Neural cell (in vitro differentiated cells): ENCODE data around the gene TTLL12. TPM values are rescaled to one million over a fixed set of nuclear protein-coding genes. Genes with fewer than 3 reads are reported as not detected.

Experiments used
- H2AFZ ChIP-seq: fragments of 200-600, 300-800 bp; sonication (generic), shearing (Covaris generic); 2 replicates; pipeline ENCODE4 v1.6.0; 2014; ENCODE audit warnings: low read depth, mild to moderate bottlenecking, antibody characterized with exemption, low read length, moderate library complexity
- H3F3A ChIP-seq: fragments of 200-600 bp; shearing (Covaris generic); 2 replicates; pipeline ENCODE4 v1.6.1; 2016; ENCODE audit warnings: mild to moderate bottlenecking, moderate library complexity, mixed read lengths, antibody characterized with exemption, low read length; ENCODE audit not compliant: insufficient read depth, poor library complexity, severe bottlenecking
- H3K27ac ChIP-seq: fragments of 200-600, 300-800 bp; sonication (generic), shearing (Covaris generic); 2 replicates; pipeline ENCODE4 v1.5.1; 2014; ENCODE audit warnings: mild to moderate bottlenecking, low read length, moderate library complexity
- H3K27me3 ChIP-seq: fragments of 300-800, 200-600 bp; sonication (generic), shearing (Covaris generic); 2 replicates; pipeline ENCODE4 v1.6.0; 2014; ENCODE audit warnings: mild to moderate bottlenecking, low read depth, low read length, moderate library complexity; ENCODE audit not compliant: insufficient read depth
- H3K36me3 ChIP-seq: fragments of 300-800, 200-600 bp; sonication (generic), shearing (Covaris generic); 2 replicates; pipeline ENCODE4 v1.5.1; 2014; ENCODE audit warnings: mild to moderate bottlenecking, antibody characterized with exemption, low read length, moderate library complexity; ENCODE audit not compliant: insufficient read depth
- H3K4me2 ChIP-seq: fragments of 300-800, 200-600 bp; sonication (generic), shearing (Covaris generic); 2 replicates; pipeline ENCODE4 v1.6.0; 2014; ENCODE audit warnings: mild to moderate bottlenecking, low read length
- H3K4me3 ChIP-seq: fragments of 300-800, 200-600 bp; sonication (generic), shearing (Covaris generic); 2 replicates; pipeline ENCODE4 v1.5.1; 2014; ENCODE audit warnings: mild to moderate bottlenecking, low read length, moderate library complexity
- H3K79me2 ChIP-seq: fragments of 200-600 bp; shearing (Covaris generic); replicated peaks from 2 replicates; pipeline ENCODE4 v1.6.0; 2014; ENCODE audit warnings: mild to moderate bottlenecking, low read length, moderate library complexity; ENCODE audit not compliant: insufficient read depth
- H3K9ac ChIP-seq: fragments of 300-800, 200-600 bp; sonication (generic), shearing (Covaris generic); 2 replicates; pipeline ENCODE4 v1.6.1; 2016; ENCODE audit warnings: mild to moderate bottlenecking, low read length, mixed read lengths
- H3K9me2 ChIP-seq: fragments of 200-600 bp; shearing (Covaris generic); 2 replicates; pipeline ENCODE4 v1.6.1; 2016; ENCODE audit warnings: mild to moderate bottlenecking, low read length, mixed read lengths; ENCODE audit not compliant: insufficient read depth
- H3K9me3 ChIP-seq: fragments of 200-600, 300-800 bp; sonication (generic), shearing (Covaris generic); 2 replicates; pipeline ENCODE4 v1.6.1; 2016; ENCODE audit warnings: mild to moderate bottlenecking, mixed run types, low read length, moderate library complexity, mixed read lengths
- H4K20me1 ChIP-seq: fragments of 200-600 bp; shearing (Covaris generic); 2 replicates; pipeline ENCODE4 v1.6.1; 2016; ENCODE audit warnings: mild to moderate bottlenecking, mixed run types; ENCODE audit not compliant: insufficient read depth
- EP300 ChIP-seq: fragments of 450-650 bp; conservative IDR thresholded peaks from 2 replicates; pipeline ENCODE4 v1.6.1; 2014; ENCODE audit warnings: antibody characterized with exemption, mild to moderate bottlenecking, moderate library complexity; ENCODE audit not compliant: poor library complexity, severe bottlenecking
- EZH2 ChIP-seq: fragments of 200-600, 300-800 bp; shearing (Covaris generic), sonication (generic); IDR thresholded peaks from 2 replicates; pipeline ENCODE4 v1.6.1; 2014; ENCODE audit warnings: antibody characterized with exemption, low read length, borderline replicate concordance, mild to moderate bottlenecking; ENCODE audit not compliant: insufficient read depth, poor library complexity, severe bottlenecking
- MXI1 ChIP-seq: fragments of 450-650 bp; conservative IDR thresholded peaks from 2 replicates; pipeline ENCODE4 v1.6.1; 2014; ENCODE audit warnings: antibody characterized with exemption, mild to moderate bottlenecking; ENCODE audit not compliant: poor library complexity, severe bottlenecking
- POLR2AphosphoS5 ChIP-seq: IDR thresholded peaks from 2 replicates; pipeline ENCODE4 v1.6.1; 2012
- RAD21 ChIP-seq: fragments of 450-650 bp; conservative IDR thresholded peaks from 2 replicates; pipeline ENCODE4 v1.6.1; 2014; ENCODE audit warnings: antibody characterized with exemption, mild to moderate bottlenecking, moderate library complexity
- REST ChIP-seq: IDR thresholded peaks from 2 replicates; pipeline ENCODE4 v1.6.1; 2012; ENCODE audit warnings: borderline replicate concordance
- SMC3 ChIP-seq: fragments of 450-650 bp; conservative IDR thresholded peaks from 2 replicates; pipeline ENCODE4 v1.6.1; 2014; ENCODE audit warnings: antibody characterized with exemption, mild to moderate bottlenecking, moderate library complexity; ENCODE audit not compliant: poor library complexity
- TAF1 ChIP-seq: IDR thresholded peaks from 2 replicates; pipeline ENCODE4 v1.6.1; 2012; ENCODE audit warnings: low read depth
- polyA plus RNA-seq: library from polyadenylated mRNA; depleted of rRNA; stranded (reverse); fragments of >200 nt; gene quantifications from 2 replicates; pipeline ENCODE4 v1.2.3, GENCODE V29; 2014
- TF ChIP-seq, protein P1 (sequence below): fragments of 450-650 bp; IDR thresholded peaks from 2 replicates; pipeline ENCODE4 v1.5.1; 2014; ENCODE audit warnings: antibody characterized with exemption, mild to moderate bottlenecking, moderate library complexity; ENCODE audit not compliant: poor library complexity, severe bottlenecking

Gene TTLL12
- polyA plus RNA-seq, 1 donor from 2014 or later = 22.2 TPM

DNA sequence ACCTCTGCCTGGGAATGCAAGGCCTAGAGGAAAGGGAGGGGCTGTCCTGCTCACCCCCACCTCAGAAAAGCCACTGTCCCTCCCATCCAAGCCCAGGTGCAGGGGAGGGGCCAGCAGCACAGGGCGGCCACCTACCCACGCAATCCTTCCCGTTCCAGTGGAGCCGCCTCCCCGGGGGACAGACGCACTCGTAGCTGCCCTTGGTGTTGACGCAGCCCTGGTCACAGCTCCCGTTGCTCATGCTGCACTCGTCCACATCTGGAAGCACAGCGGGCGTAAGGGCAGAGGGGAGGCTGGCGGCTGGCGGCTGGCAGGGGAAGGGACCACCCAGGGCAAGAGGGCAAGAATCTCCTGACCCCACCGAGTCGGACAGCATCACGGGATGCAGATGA is 40.3 kb upstream of the TTLL12 start:
- no peaks in the 10 kb centered on the region for H3K36me3 ChIP-seq
- H3K79me2 ChIP-seq = no peaks in the 10 kb centered on the region
- H4K20me1 ChIP-seq = no peaks in the 10 kb centered on the region
- H3K9me3 ChIP-seq = no peaks in the 10 kb centered on the region
- H2AFZ ChIP-seq = no peak overlapping the region
- no peaks in the 10 kb centered on the region for H3K27me3 ChIP-seq
- no peak overlapping the region for H3K4me3 ChIP-seq
- H3K9me2 ChIP-seq = no peaks in the 10 kb centered on the region
- H3K9ac ChIP-seq = no peak overlapping the region
- TF ChIP-seq EP300 (no peak), EZH2 (no peak), MXI1 (no peak), TAF1 (no peak), RAD21 (no peak), POLR2AphosphoS5 (no peak), SMC3 (no peak), REST (no peak)
- TF ChIP-seq, protein P1, sequence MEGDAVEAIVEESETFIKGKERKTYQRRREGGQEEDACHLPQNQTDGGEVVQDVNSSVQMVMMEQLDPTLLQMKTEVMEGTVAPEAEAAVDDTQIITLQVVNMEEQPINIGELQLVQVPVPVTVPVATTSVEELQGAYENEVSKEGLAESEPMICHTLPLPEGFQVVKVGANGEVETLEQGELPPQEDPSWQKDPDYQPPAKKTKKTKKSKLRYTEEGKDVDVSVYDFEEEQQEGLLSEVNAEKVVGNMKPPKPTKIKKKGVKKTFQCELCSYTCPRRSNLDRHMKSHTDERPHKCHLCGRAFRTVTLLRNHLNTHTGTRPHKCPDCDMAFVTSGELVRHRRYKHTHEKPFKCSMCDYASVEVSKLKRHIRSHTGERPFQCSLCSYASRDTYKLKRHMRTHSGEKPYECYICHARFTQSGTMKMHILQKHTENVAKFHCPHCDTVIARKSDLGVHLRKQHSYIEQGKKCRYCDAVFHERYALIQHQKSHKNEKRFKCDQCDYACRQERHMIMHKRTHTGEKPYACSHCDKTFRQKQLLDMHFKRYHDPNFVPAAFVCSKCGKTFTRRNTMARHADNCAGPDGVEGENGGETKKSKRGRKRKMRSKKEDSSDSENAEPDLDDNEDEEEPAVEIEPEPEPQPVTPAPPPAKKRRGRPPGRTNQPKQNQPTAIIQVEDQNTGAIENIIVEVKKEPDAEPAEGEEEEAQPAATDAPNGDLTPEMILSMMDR = no peak
- no peak overlapping the region for H3K4me2 ChIP-seq
- no peaks in the 10 kb centered on the region for H3F3A ChIP-seq
- H3K27ac ChIP-seq = no peak overlapping the region

DNA sequence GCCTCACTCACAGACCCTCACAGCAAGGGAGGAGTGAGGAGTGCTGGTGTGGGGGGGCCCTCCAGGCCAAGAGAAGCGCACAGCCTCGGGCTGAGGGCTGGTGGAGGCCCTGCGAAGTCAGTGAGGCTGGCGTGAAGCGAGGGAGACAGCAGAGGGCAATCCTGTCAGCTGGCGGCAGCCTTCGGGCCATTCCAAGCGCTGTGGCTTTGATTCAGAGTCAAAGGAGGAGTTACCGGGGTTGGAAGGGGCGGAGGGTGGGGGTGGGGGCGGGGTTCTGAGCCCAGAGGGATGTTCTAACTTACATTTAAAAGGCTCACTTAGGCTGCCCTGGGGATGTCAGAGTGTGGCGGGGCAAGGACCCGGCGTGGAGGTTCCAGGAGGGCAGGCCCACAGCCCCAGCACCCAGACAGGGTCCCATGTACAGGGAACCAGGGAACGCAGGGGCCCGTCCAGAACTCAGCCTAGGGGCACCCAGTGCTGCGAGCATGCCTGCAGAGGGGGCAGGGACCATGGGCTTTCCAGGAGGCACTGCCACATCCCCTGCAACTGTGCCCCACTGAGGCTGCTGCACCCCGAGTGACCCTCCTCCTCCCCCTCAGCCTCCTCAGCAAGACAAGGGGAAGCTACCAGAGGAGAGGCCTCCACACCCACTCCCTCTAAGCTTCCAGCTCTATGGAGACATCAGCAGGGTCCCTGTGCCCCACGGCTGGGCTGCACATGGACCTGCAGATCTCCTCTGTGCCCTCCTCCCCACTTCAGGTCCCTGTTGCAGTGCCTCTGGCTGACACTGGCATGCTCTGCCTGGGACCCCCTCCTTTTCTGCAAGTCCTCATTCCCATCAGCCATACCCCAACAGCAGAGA is 39.7 kb upstream of the TTLL12 start:
- Histone ChIP-seq H3K79me2 (no peaks in the 10 kb centered on the region), H3K4me3 (no peak overlapping the region), H3K27ac (no peak overlapping the region), H2AFZ (no peak overlapping the region), H3K36me3 (no peaks in the 10 kb centered on the region), H3F3A (no peaks in the 10 kb centered on the region), H3K9ac (no peak overlapping the region), H3K9me2 (no peaks in the 10 kb centered on the region), H3K4me2 (no peak overlapping the region), H3K27me3 (no peaks in the 10 kb centered on the region), H4K20me1 (no peaks in the 10 kb centered on the region), H3K9me3 (no peaks in the 10 kb centered on the region)
- TF ChIP-seq MXI1 (no peak), EP300 (no peak), RAD21 (no peak), SMC3 (no peak), TAF1 (no peak), POLR2AphosphoS5 (no peak), EZH2 (no peak), REST (no peak)
- TF ChIP-seq, protein P1 = no peak
